DOHH2 (cell line): ENCODE data around the gene TMEM161A.

Experiments
- H3F3A ChIP-seq: fragments of 200-600 bp; sonication (generic), shearing (Covaris generic); 2 replicates; pipeline ENCODE4 v1.6.0; 2016; ENCODE audit warnings: antibody characterized with exemption, mild to moderate bottlenecking; ENCODE audit not compliant: control insufficient read depth, insufficient read depth
- H3K27ac ChIP-seq: fragments of 200-600 bp; sonication (generic); 2 replicates; pipeline ENCODE4 v1.5.1; 2014; ENCODE audit warnings: low read depth, mild to moderate bottlenecking, low read length, moderate library complexity
- H3K27me3 ChIP-seq: fragments of 200-600 bp; sonication (generic); 2 replicates; pipeline ENCODE4 v1.6.1; 2014; ENCODE audit warnings: mild to moderate bottlenecking, low read length, mixed read lengths; ENCODE audit not compliant: control insufficient read depth
- H3K36me3 ChIP-seq: fragments of 200-600 bp; sonication (generic); 2 replicates; pipeline ENCODE4 v1.6.1; 2014; ENCODE audit warnings: mild to moderate bottlenecking, low read length, moderate library complexity, mixed read lengths; ENCODE audit not compliant: control insufficient read depth
- H3K4me1 ChIP-seq: fragments of 200-600 bp; sonication (generic); 2 replicates; pipeline ENCODE4 v1.6.1; 2014; ENCODE audit warnings: mild to moderate bottlenecking, low read length, mixed read lengths; ENCODE audit not compliant: control insufficient read depth
- H3K4me2 ChIP-seq: fragments of 200-600 bp; sonication (generic); 2 replicates; pipeline ENCODE4 v1.6.0; 2014; ENCODE audit warnings: mild to moderate bottlenecking, low read length, moderate library complexity
- H3K4me3 ChIP-seq: fragments of 200-600 bp; sonication (generic); 2 replicates; pipeline ENCODE4 v1.5.1; 2014; ENCODE audit warnings: mild to moderate bottlenecking, low read length, mixed read lengths
- H3K79me2 ChIP-seq: fragments of 200-600 bp; sonication (generic); 2 replicates; pipeline ENCODE4 v1.6.1; 2014; ENCODE audit warnings: mild to moderate bottlenecking, low read length, mixed read lengths; ENCODE audit not compliant: control insufficient read depth
- H3K9me2 ChIP-seq: fragments of 200-600 bp; sonication (generic); replicated peaks from 2 replicates; pipeline ENCODE4 v1.6.1; 2014; ENCODE audit warnings: mild to moderate bottlenecking, low read length, mixed read lengths; ENCODE audit not compliant: control insufficient read depth
- H3K9me3 ChIP-seq: fragments of 200-600 bp; sonication (generic); 2 replicates; pipeline ENCODE4 v1.6.1; 2014; ENCODE audit warnings: antibody characterized with exemption, low read length, mixed read lengths; ENCODE audit not compliant: control insufficient read depth, insufficient read depth
- H4K20me1 ChIP-seq: fragments of 200-600 bp; sonication (generic); 2 replicates; pipeline ENCODE4 v1.6.0; 2014; ENCODE audit warnings: low read depth, mild to moderate bottlenecking, antibody characterized with exemption, low read length, moderate library complexity; ENCODE audit not compliant: control insufficient read depth, insufficient read depth
- EZH2phosphoT487 ChIP-seq: fragments of 200-600 bp; sonication (generic); IDR thresholded peaks from 2 replicates; pipeline ENCODE4 v1.6.1; 2017; ENCODE audit warnings: borderline replicate concordance, mild to moderate bottlenecking, antibody characterized with exemption, low read length, moderate library complexity, mixed read lengths
- TF ChIP-seq, protein P1 (sequence below): fragments of 200-600 bp; sonication (generic); IDR thresholded peaks from one replicate; pipeline ENCODE4 v1.5.1; 2014; ENCODE audit warnings: antibody characterized with exemption, mild to moderate bottlenecking, low read depth, low read length; ENCODE audit not compliant: poor library complexity, severe bottlenecking

The TMEM161A gene

DNA sequence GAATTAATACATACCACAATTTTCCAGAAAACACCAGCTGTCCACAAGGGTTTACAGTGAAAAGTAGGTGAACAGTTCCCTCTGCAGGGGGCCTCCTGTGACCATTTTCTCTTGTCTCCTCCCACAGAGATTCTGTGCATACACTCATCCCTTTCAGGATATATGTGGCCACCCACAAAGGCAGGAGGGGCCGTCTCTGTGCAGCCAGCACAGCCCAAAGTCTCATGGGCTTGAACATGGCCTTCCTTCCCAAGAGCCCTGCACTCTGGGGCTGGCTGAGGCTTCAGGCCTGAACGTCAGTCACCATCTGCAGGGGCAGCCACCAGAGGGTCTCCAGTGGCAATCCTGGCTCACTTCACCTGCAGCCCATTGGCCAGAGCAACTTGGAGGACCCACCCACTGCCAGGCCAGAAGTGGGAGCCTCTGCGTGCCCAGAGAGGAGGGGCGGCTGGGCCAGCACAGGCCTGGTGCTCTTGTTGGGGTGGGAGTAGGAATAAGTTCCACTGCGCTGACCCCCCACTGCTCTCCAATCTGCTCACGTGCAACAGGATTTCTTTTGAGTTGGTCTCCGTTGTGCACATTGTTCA is 25.1 kb downstream of the TMEM161A start:
- H3K9me2 ChIP-seq = no peaks in the 10 kb centered on the region
- H3K27ac ChIP-seq = no peak overlapping the region
- H3K4me1 ChIP-seq = no peaks in the 10 kb centered on the region
- no peak for TF ChIP-seq EZH2phosphoT487
- TF ChIP-seq, protein P1, sequence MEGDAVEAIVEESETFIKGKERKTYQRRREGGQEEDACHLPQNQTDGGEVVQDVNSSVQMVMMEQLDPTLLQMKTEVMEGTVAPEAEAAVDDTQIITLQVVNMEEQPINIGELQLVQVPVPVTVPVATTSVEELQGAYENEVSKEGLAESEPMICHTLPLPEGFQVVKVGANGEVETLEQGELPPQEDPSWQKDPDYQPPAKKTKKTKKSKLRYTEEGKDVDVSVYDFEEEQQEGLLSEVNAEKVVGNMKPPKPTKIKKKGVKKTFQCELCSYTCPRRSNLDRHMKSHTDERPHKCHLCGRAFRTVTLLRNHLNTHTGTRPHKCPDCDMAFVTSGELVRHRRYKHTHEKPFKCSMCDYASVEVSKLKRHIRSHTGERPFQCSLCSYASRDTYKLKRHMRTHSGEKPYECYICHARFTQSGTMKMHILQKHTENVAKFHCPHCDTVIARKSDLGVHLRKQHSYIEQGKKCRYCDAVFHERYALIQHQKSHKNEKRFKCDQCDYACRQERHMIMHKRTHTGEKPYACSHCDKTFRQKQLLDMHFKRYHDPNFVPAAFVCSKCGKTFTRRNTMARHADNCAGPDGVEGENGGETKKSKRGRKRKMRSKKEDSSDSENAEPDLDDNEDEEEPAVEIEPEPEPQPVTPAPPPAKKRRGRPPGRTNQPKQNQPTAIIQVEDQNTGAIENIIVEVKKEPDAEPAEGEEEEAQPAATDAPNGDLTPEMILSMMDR = peak; percentile 24
- H3K9me3 ChIP-seq = no peaks in the 10 kb centered on the region
- H3K4me2 ChIP-seq = no peak overlapping the region
- no peaks in the 10 kb centered on the region for H3K27me3 ChIP-seq
- no peaks in the 10 kb centered on the region for H3F3A ChIP-seq
- no peak overlapping the region for H3K4me3 ChIP-seq
- H3K36me3 ChIP-seq = no peaks in the 10 kb centered on the region
- H4K20me1 ChIP-seq = no peaks in the 10 kb centered on the region
- no peaks in the 10 kb centered on the region for H3K79me2 ChIP-seq

DNA sequence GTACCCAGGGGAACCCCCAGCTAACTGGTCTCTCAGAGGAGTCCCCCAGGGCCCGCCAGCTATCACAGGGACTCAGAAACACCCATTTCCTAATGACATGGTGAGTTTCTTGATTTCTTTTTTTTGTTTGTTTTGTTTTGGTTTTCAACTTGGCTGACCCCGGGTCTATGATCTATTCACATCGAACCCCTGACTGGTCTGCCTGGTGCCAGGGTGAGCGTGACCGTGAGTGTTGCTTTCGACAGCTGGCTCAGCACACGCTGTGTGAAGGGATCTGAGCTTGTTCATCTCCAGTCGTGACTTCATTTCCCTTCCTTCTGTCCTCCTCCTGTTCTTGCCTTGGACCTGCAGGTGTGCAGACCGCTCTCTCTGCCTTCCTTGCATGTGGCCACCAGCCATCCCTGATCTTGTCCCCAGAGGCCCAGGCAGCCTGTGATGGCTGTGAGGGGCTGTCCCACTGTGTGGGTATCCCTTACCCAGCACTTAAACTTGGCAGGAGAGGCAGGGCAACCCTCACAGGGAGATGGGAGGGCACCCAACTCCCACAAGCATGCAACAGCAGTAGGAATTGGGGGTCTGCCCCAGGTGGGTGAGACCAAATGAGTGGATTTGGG is 26.2 kb downstream of the TMEM161A start:
- Histone ChIP-seq H4K20me1 (no peaks in the 10 kb centered on the region), H3K4me3 (no peak overlapping the region), H3K27me3 (no peaks in the 10 kb centered on the region), H3K9me3 (no peaks in the 10 kb centered on the region), H3K79me2 (no peaks in the 10 kb centered on the region), H3K4me2 (no peak overlapping the region), H3F3A (no peaks in the 10 kb centered on the region), H3K4me1 (no peaks in the 10 kb centered on the region), H3K27ac (no peak overlapping the region), H3K9me2 (no peaks in the 10 kb centered on the region), H3K36me3 (no peaks in the 10 kb centered on the region)
- TF ChIP-seq EZH2phosphoT487 = no peak
- TF ChIP-seq, protein P1 = no peak

DNA sequence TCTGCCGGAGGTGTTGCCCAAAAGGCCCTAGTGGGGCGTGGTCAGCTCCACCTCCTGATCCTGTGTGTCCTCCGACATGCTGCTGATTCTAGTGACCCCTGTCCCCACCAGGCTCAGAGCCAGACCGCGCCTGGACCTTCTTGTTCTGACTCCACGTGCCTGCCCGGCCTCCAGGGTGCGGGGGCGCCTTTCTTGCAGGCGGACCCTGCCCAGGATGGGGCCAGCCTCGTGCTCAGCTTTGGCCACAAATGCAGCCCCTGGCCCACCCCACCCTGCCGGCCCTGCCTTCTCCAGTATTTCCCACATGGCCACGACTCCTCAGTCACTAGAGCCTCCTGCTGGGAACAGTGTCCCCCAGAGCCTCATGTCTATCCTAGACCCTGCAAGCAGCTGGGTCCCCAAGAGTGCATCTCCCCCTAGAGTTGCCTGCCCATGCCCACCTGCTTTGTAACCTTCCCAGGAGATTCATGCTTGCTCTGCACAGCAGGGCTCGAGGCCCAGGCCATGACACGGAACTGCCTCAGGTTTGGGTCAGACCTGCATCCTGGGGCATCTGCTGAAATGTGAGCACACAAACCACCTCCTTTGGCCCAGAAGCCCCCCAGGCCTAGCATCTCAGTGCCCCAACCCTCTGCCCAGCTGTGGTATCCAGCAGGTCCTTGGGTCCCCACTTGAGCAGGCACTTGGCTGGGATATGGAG is 27.0 kb downstream of the TMEM161A start:
- no peaks in the 10 kb centered on the region for H3K79me2 ChIP-seq
- H3K4me1 ChIP-seq = no peaks in the 10 kb centered on the region
- H3K4me2 ChIP-seq = no peak overlapping the region
- no peaks in the 10 kb centered on the region for H3F3A ChIP-seq
- H3K9me3 ChIP-seq = no peaks in the 10 kb centered on the region
- no peak overlapping the region for H3K27ac ChIP-seq
- no peak overlapping the region for H3K4me3 ChIP-seq
- no peaks in the 10 kb centered on the region for H3K9me2 ChIP-seq
- TF ChIP-seq, protein P1 = no peak
- no peaks in the 10 kb centered on the region for H3K36me3 ChIP-seq
- no peaks in the 10 kb centered on the region for H4K20me1 ChIP-seq
- H3K27me3 ChIP-seq = no peaks in the 10 kb centered on the region
